Jurkat, Clone E6-1 (cell line): ENCODE measurements around the gene SPATA20.

Source experiments
- DNase-seq: peaks from one replicate; pipeline ENCODE4 v3.0.0-alpha.2; 2011; ENCODE audit warnings: low read depth, low spot score
- H3K4me3 ChIP-seq: 2 replicates; pipeline ENCODE4 v1.5.1; 2011; ENCODE audit warnings: mild to moderate bottlenecking, low read length, control low read depth, moderate library complexity

Gene SPATA20

GRCh38 chr17:50587571-50587970, 40.6 kb downstream of the SPATA20 start:
- no peak overlapping the region for H3K4me3 ChIP-seq
- no peak for DNase-seq

GRCh38 chr17:50588391-50589049, 41.5 kb downstream of the SPATA20 start:
- no peak overlapping the region for H3K4me3 ChIP-seq
- no peak for DNase-seq

GRCh38 chr17:50589095-50589705, 42.2 kb downstream of the SPATA20 start:
- no peak overlapping the region for H3K4me3 ChIP-seq
- no peak for DNase-seq

GRCh38 chr17:50590946-50591737, 44.2 kb downstream of the SPATA20 start:
- no peak for DNase-seq
- H3K4me3 ChIP-seq: no peak overlapping the region

GRCh38 chr17:50593321-50593720, 46.3 kb downstream of the SPATA20 start:
- no peak overlapping the region for H3K4me3 ChIP-seq
- DNase-seq: no peak

GRCh38 chr17:50594128-50594823, 47.3 kb downstream of the SPATA20 start:
- no peak for DNase-seq
- H3K4me3 ChIP-seq: no peak overlapping the region

- no peak overlapping the region for H3K4me3 ChIP-seq
- DNase-seq: no peak
Measured at GRCh38 chr17:50594892-50595291, 47.9 kb downstream of the SPATA20 start.

GRCh38 chr17:50596191-50597037, 49.4 kb downstream of the SPATA20 start:
- no peak overlapping the region for H3K4me3 ChIP-seq
- no peak for DNase-seq

- DNase-seq: no peak
- no peak overlapping the region for H3K4me3 ChIP-seq
Measured at GRCh38 chr17:50598487-50598886, 51.5 kb downstream of the SPATA20 start.

- DNase-seq: no peak
- H3K4me3 ChIP-seq: no peak overlapping the region
Measured at GRCh38 chr17:50599606-50600005, 52.6 kb downstream of the SPATA20 start.

GRCh38 chr17:50601823-50602375, 54.9 kb downstream of the SPATA20 start:
- no peak for DNase-seq
- no peak overlapping the region for H3K4me3 ChIP-seq

- no peak for DNase-seq
Measured at GRCh38 chr17:50602836-50603235, 55.9 kb downstream of the SPATA20 start.

GRCh38 chr17:50603340-50603739, 56.4 kb downstream of the SPATA20 start:
- no peak overlapping the region for H3K4me3 ChIP-seq
- DNase-seq: no peak

More at GRCh38 chr17:50602836-50603235, 55.9 kb downstream of the SPATA20 start:
- no peak overlapping the region for H3K4me3 ChIP-seq

GRCh38 chr17:50604513-50604912, 57.5 kb downstream of the SPATA20 start:
- DNase-seq: no peak
- H3K4me3 ChIP-seq: no peak overlapping the region

- DNase-seq: no peak
- no peak overlapping the region for H3K4me3 ChIP-seq
Measured at GRCh38 chr17:50605429-50605828, 58.5 kb downstream of the SPATA20 start.
